Liver (tissue), 9 donors: ENCODE results near the gene ERC1. TPM values are rescaled to one million over a fixed set of nuclear protein-coding genes. Genes with fewer than 3 reads are reported as not detected.

Experiments used
- DNase-seq: peaks from one replicate; pipeline ENCODE4 v3.0.0-alpha.2; 2017; ENCODE audit warnings: low spot score
- H3K27ac ChIP-seq, 2 donors: one replicate each; pipeline ENCODE4 v1.7.0; 2013; ENCODE audit warnings: inconsistent platforms in 2 of 2, low read length in 2 of 2, control low read depth in 1 of 2, low read depth in 1 of 2, mild to moderate bottlenecking in 1 of 2
- H3K27me3 ChIP-seq, 4 donors: one replicate each; pipeline versions ENCODE4 v1.6.1 to v1.7.0; 2013; ENCODE audit warnings: low read length in 3 of 4, inconsistent platforms in 1 of 4, mild to moderate bottlenecking in 1 of 4, moderate library complexity in 1 of 4; ENCODE audit not compliant: control insufficient read depth in 4 of 4, insufficient read depth in 4 of 4
- H3K36me3 ChIP-seq, 4 donors: one replicate each; pipeline versions ENCODE4 v1.6.1 to v1.7.0; 2013; ENCODE audit warnings: low read length in 3 of 4, mild to moderate bottlenecking in 3 of 4, low read depth in 1 of 4, moderate library complexity in 1 of 4; ENCODE audit not compliant: control insufficient read depth in 4 of 4, insufficient read depth in 3 of 4
- H3K4me1 ChIP-seq, 4 donors: one replicate each; pipeline versions ENCODE4 v1.6.1 to v1.7.0; 2013; ENCODE audit warnings: low read length in 3 of 4, mild to moderate bottlenecking in 3 of 4, moderate library complexity in 1 of 4; ENCODE audit not compliant: control insufficient read depth in 4 of 4, insufficient read depth in 4 of 4
- H3K4me3 ChIP-seq, 3 donors: one replicate each; pipeline versions ENCODE4 v1.6.1 to v1.7.0; 2013; ENCODE audit warnings: low read length in 3 of 3, control low read depth in 1 of 3, low read depth in 1 of 3, mild to moderate bottlenecking in 1 of 3
- H3K9ac ChIP-seq, 2 donors: one replicate each; pipeline ENCODE4 v1.7.0; 2013; ENCODE audit warnings: low read length in 2 of 2, mild to moderate bottlenecking in 2 of 2, moderate library complexity in 2 of 2, control low read depth in 1 of 2, low read depth in 1 of 2
- H3K9me3 ChIP-seq, 4 donors: one replicate each; pipeline versions ENCODE4 v1.6.1 to v1.7.0; 2013; ENCODE audit warnings: low read length in 3 of 4; ENCODE audit not compliant: control insufficient read depth in 4 of 4
- ATF3 ChIP-seq: IDR thresholded peaks from 2 replicates; pipeline ENCODE4 v1.6.1; 2016; ENCODE audit warnings: antibody characterized with exemption
- CTCF ChIP-seq: fragments of 150-350 bp; IDR thresholded peaks from 2 replicates; pipeline ENCODE4 v1.5.1; 2017; ENCODE audit warnings: improper control_type of control experiment, low read depth, low read length; ENCODE audit not compliant: missing input control
- EGR1 ChIP-seq, 2 donors: IDR thresholded peaks; 2 replicates each; pipeline ENCODE4 v1.6.1; 2016 to 2018; ENCODE audit warnings: antibody characterized with exemption in 2 of 2, low read depth in 2 of 2
- FOXA1 ChIP-seq: IDR thresholded peaks from 2 replicates; pipeline ENCODE4 v1.6.1; 2016; ENCODE audit warnings: antibody characterized with exemption
- FOXA2 ChIP-seq: IDR thresholded peaks from 2 replicates; pipeline ENCODE4 v1.6.1; 2016; ENCODE audit warnings: antibody characterized with exemption
- GABPA ChIP-seq, 2 donors: IDR thresholded peaks in 1 of 2; conservative IDR thresholded peaks in 1 of 2; 2 replicates each; pipeline ENCODE4 v1.6.1; 2016; ENCODE audit warnings: antibody characterized with exemption in 2 of 2, mild to moderate bottlenecking in 1 of 2, moderate library complexity in 1 of 2
- HNF4A ChIP-seq, 2 donors: conservative IDR thresholded peaks; 2 replicates each; pipeline ENCODE4 v1.6.1; 2016; ENCODE audit warnings: antibody characterized with exemption in 2 of 2, mild to moderate bottlenecking in 2 of 2
- HNF4G ChIP-seq: IDR thresholded peaks from 2 replicates; pipeline ENCODE4 v1.6.1; 2016; ENCODE audit warnings: antibody characterized with exemption
- JUND ChIP-seq, 2 donors: IDR thresholded peaks; 2 replicates each; pipeline ENCODE4 v1.6.1; 2016; ENCODE audit warnings: antibody characterized with exemption in 2 of 2
- RAD21 ChIP-seq, 2 donors: IDR thresholded peaks; 2 replicates each; pipeline ENCODE4 v1.6.1; 2016; ENCODE audit warnings: antibody characterized with exemption in 2 of 2, mild to moderate bottlenecking in 2 of 2
- RXRA ChIP-seq, 2 donors: IDR thresholded peaks; 2 replicates each; pipeline ENCODE4 v1.6.1; 2017 to 2018; ENCODE audit warnings: antibody characterized with exemption in 2 of 2, mild to moderate bottlenecking in 1 of 2
- SP1 ChIP-seq: IDR thresholded peaks from 2 replicates; pipeline ENCODE4 v1.6.1; 2018; ENCODE audit warnings: antibody characterized with exemption, mild to moderate bottlenecking
- TAF1 ChIP-seq: conservative IDR thresholded peaks from 2 replicates; pipeline ENCODE4 v1.6.1; 2016; ENCODE audit warnings: antibody characterized with exemption, mild to moderate bottlenecking
- YY1 ChIP-seq: IDR thresholded peaks from 2 replicates; pipeline ENCODE4 v1.6.1; 2016; ENCODE audit warnings: antibody characterized with exemption, mild to moderate bottlenecking
- WGBS: extraction: QIAGEN DNeasy Blood & Tissue Kit; methylation state at CpG from one replicate; pipeline ENCODE4 v1.1.7; 2013; 5-methylcytosine and 5-hydroxymethylcytosine counted together
- polyA plus RNA-seq, 2 donors: library from polyadenylated mRNA; stranded (reverse) in 1 of 2; unstranded in 1 of 2; fragments of 200-250 nt in 1 of 2; fragments of >200 nt in 1 of 2; fragmentation: Nextera tagmentation in 1 of 2; extraction: Ambion mirVana in 1 of 2; gene quantifications; one replicate each; pipeline versions ENCODE4 v1.2.1 to v1.2.3, GENCODE V29; 2013 to 2015
- total RNA-seq, 2 donors: library from RNA; depleted of rRNA; stranded (reverse); fragments of >200 nt; gene quantifications; one replicate each; pipeline ENCODE4 v1.2.3, GENCODE V29; 2014
- TF ChIP-seq, protein P1 (sequence below): IDR thresholded peaks from 2 replicates; pipeline ENCODE4 v1.6.1; 2016; ENCODE audit warnings: antibody characterized with exemption, mild to moderate bottlenecking
- TF ChIP-seq, protein P2 (sequence below): IDR thresholded peaks from 2 replicates; pipeline ENCODE4 v1.6.1; 2016; ENCODE audit warnings: antibody characterized with exemption
- TF ChIP-seq, protein P3 (sequence below): IDR thresholded peaks from 2 replicates; pipeline ENCODE4 v1.6.1; 2016; ENCODE audit warnings: antibody characterized with exemption
- donor health status: healthy.
- donor health status: healthy.
- donor health status: healthy.
- donor health status: healthy.
- donor health status: healthy.

ERC1 gene
- total and polyA plus RNA-seq, 4 donors = 6.2 to 50.2 (median 10.3) TPM

GRCh38 chr12:977156-977555, 13.9 kb upstream of the ERC1 start:
- Histone ChIP-seq H3K36me3 (no peaks in the 10 kb centered on the region), H3K4me1 (no peaks in the 10 kb centered on the region), H3K9me3 (no peaks in the 10 kb centered on the region), H3K9ac (no peak overlapping the region), H3K27ac (no peak overlapping the region), H3K4me3 (no peak overlapping the region), H3K27me3 (no peaks in the 10 kb centered on the region)
- TF ChIP-seq RXRA (IDR thresholded peaks at IDR 0.05) = no peak
- TF ChIP-seq ATF3 = no peak
- TF ChIP-seq FOXA1 = no peak
- no peak for TF ChIP-seq RAD21 (IDR thresholded peaks at IDR 0.05)
- no peak for TF ChIP-seq TAF1
- TF ChIP-seq GABPA (IDR thresholded peaks at IDR 0.05 in 1 of 2, conservative IDR thresholded peaks at IDR 0.05 in 1 of 2) = no peak
- TF ChIP-seq JUND (IDR thresholded peaks at IDR 0.05) = no peak
- no peak for TF ChIP-seq HNF4A (conservative IDR thresholded peaks at IDR 0.05)
- TF ChIP-seq, protein P1, sequence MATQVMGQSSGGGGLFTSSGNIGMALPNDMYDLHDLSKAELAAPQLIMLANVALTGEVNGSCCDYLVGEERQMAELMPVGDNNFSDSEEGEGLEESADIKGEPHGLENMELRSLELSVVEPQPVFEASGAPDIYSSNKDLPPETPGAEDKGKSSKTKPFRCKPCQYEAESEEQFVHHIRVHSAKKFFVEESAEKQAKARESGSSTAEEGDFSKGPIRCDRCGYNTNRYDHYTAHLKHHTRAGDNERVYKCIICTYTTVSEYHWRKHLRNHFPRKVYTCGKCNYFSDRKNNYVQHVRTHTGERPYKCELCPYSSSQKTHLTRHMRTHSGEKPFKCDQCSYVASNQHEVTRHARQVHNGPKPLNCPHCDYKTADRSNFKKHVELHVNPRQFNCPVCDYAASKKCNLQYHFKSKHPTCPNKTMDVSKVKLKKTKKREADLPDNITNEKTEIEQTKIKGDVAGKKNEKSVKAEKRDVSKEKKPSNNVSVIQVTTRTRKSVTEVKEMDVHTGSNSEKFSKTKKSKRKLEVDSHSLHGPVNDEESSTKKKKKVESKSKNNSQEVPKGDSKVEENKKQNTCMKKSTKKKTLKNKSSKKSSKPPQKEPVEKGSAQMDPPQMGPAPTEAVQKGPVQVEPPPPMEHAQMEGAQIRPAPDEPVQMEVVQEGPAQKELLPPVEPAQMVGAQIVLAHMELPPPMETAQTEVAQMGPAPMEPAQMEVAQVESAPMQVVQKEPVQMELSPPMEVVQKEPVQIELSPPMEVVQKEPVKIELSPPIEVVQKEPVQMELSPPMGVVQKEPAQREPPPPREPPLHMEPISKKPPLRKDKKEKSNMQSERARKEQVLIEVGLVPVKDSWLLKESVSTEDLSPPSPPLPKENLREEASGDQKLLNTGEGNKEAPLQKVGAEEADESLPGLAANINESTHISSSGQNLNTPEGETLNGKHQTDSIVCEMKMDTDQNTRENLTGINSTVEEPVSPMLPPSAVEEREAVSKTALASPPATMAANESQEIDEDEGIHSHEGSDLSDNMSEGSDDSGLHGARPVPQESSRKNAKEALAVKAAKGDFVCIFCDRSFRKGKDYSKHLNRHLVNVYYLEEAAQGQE = no peak
- no peak for TF ChIP-seq FOXA2
- TF ChIP-seq HNF4G = no peak
- TF ChIP-seq, protein P2, sequence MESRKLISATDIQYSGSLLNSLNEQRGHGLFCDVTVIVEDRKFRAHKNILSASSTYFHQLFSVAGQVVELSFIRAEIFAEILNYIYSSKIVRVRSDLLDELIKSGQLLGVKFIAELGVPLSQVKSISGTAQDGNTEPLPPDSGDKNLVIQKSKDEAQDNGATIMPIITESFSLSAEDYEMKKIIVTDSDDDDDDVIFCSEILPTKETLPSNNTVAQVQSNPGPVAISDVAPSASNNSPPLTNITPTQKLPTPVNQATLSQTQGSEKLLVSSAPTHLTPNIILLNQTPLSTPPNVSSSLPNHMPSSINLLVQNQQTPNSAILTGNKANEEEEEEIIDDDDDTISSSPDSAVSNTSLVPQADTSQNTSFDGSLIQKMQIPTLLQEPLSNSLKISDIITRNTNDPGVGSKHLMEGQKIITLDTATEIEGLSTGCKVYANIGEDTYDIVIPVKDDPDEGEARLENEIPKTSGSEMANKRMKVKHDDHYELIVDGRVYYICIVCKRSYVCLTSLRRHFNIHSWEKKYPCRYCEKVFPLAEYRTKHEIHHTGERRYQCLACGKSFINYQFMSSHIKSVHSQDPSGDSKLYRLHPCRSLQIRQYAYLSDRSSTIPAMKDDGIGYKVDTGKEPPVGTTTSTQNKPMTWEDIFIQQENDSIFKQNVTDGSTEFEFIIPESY = no peak
- WGBS = 94% methylated on average over 4 of the region's 4 CpGs
- no peak for DNase-seq

DNA sequence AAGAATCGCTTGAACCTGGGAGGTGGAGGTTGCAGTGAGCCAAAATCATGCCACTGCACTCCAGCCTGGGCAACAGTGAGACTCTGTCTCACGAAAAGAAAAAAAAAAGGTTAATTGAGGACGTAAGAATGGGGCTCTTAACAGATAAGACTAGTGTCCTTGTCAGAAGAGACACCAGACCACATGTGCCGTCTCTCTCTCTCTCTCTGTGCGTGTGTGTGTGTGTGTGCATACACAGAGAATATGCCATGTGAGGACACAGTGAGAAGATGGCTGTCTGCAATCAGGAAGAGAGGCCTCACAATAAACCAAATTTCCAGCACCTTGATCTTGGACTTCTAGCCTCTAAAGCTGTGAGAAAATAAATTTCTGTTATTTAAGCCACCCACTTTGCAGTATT, 11.7 kb upstream of the ERC1 start:
- DNase-seq = no peak
- Histone ChIP-seq H3K27me3 (no peaks in the 10 kb centered on the region), H3K4me1 (no peaks in the 10 kb centered on the region), H3K36me3 (no peaks in the 10 kb centered on the region), H3K4me3 (no peak overlapping the region), H3K27ac (no peak overlapping the region), H3K9me3 (no peaks in the 10 kb centered on the region), H3K9ac (no peak overlapping the region)
- TF ChIP-seq FOXA2 = no peak
- 91% methylated on average over 5 of the region's 5 CpGs for WGBS

DNA sequence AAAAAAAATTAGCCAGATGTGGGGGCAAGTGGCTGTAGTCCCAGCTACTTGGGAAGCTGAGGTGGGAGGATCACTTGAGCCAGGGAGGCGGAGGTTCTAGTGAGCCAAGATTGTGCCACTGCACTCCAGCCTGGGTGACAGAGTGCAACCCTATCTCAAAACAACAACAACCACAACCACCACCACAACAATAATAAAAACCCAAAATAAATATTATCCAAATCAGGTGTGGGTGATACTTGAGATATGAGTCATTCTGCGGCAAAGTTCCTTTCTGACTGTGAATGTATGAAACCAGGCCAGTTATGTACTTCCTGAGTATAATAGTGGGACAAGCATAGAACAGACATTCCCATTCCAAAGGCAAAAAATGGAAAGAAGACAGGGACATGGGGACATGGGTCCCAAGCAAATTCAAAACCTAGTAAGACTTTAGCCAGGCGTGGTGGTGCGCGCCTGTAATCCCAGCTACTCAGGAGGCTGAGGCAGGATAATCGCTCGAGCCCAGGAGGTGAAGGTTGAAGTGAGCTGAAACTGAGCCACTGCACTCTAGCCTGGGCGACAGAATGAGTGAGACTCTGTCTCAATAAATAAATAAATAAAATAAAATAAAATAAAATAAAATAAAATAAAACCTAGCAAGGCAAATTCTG, 9.7 kb upstream of the ERC1 start:
- H3K9ac ChIP-seq = no peak overlapping the region
- no peak overlapping the region for H3K27ac ChIP-seq
- no peak overlapping the region for H3K4me3 ChIP-seq
- H3K27me3 ChIP-seq = no peaks in the 10 kb centered on the region
- no peaks in the 10 kb centered on the region for H3K36me3 ChIP-seq
- H3K4me1 ChIP-seq = no peaks in the 10 kb centered on the region
- no peaks in the 10 kb centered on the region for H3K9me3 ChIP-seq
- WGBS = 96% methylated on average over 8 of the region's 8 CpGs
- DNase-seq = no peak
- TF ChIP-seq JUND (IDR thresholded peaks at IDR 0.05) (no peak), EGR1 (IDR thresholded peaks at IDR 0.05; ENCODE audit: low read depth in 2 of 2) (no peak), HNF4G (no peak), ATF3 (no peak), TAF1 (no peak), RXRA (IDR thresholded peaks at IDR 0.05) (no peak), RAD21 (IDR thresholded peaks at IDR 0.05) (no peak), YY1 (no peak), CTCF (no peak), HNF4A (conservative IDR thresholded peaks at IDR 0.05) (no peak), SP1 (no peak), FOXA2 (no peak)
- TF ChIP-seq, protein P3, sequence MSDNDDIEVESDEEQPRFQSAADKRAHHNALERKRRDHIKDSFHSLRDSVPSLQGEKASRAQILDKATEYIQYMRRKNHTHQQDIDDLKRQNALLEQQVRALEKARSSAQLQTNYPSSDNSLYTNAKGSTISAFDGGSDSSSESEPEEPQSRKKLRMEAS = no peak
- TF ChIP-seq, protein P2 = no peak
